Dendritic cell treated with granulocyte-macrophage colony-stimulating factor and Interleukin-4, amounts not matched to agents 40 ng/mL and 50 ng/mL, for 4 days (primary cell): ENCODE results near the gene AP4B1.
A peak's percentile ranks its signal among the peaks of the same experiment; 100 is the strongest.
"Not testable (repeated sequence)": the region's sequence is repeated elsewhere in the genome, so short reads cannot be mapped to it uniquely, and the experiment has no call there.

Experiments
- H3K27ac Mint-ChIP-seq: one replicate; pipeline ENCODE4 v1.8.0; 2022; ENCODE audit warnings: mild to moderate bottlenecking, mixed read lengths
- H3K27me3 Mint-ChIP-seq: one replicate; pipeline ENCODE4 v1.8.0; 2022; ENCODE audit warnings: mild to moderate bottlenecking, mixed read lengths
- H3K36me3 Mint-ChIP-seq: one replicate; pipeline ENCODE4 v1.8.0; 2022; ENCODE audit warnings: low read depth, mixed read lengths
- H3K4me1 Mint-ChIP-seq: one replicate; pipeline ENCODE4 v1.8.0; 2022; ENCODE audit warnings: low read depth, mixed read lengths
- H3K4me3 Mint-ChIP-seq: one replicate; pipeline ENCODE4 v1.8.0; 2022; ENCODE audit warnings: mild to moderate bottlenecking, moderate library complexity, mixed read lengths
- H3K9me3 Mint-ChIP-seq: one replicate; pipeline ENCODE4 v1.8.0; 2022; ENCODE audit warnings: mixed read lengths
- intact Hi-C: fragments of 100-400 bp; cut with micrococcal nuclease; formaldehyde crosslinking; loops from one replicate; pipeline ENCODE4 v1.15.0; 2022

AP4B1 gene

DNA sequence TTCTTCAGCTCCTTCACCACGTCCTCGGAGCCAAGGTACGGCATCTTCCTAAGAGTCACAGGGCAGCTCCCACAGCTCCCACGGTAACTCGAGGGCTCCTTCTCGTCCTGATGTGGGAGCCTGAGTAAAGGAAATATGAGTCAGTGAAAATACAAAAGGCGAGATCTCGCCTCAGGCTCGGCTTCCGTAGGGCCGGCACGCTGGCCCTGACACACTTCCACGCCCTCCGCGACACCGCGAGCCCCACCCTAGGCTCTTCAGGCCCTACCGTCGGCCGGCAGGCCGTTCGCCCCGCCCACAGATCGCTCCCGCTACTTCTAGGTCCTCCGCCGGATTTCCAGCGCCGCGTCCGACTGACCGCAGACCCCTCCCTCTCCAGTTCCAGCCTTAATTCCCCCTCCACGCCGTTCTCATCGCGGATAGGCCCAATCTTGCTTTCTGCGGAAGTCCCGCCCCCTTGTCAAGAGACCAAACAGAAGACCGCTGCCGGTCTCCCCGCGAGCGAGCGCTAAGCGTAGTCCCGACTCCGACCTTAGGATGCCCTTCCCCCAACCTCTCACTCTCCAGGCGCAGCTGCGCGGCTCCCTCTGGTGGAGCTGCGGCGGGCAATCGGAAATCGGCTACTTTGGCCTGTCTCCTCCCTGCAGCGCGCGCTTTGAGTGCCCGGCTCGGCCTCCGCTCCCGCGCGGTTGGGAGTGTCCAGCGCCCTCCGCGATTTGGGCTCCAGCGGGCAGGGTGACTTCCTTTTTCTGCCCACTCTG, at the start of gene AP4B1, which contains the start of gene DCLRE1B:
Gene AP4B1 (minus strand): TSS at position 126 of the 761 bp plus-strand sequence. CDS start 82 bp downstream, at position 44.
Gene DCLRE1B (plus strand): TSS at position 653 of the 761 bp plus-strand sequence. CDS start 261 bp downstream, outside the sequence.
- H3K4me1 Mint-ChIP-seq = peaks cover 60% of the 10 kb centered on the region
- no peaks in the 10 kb centered on the region for H3K9me3 Mint-ChIP-seq
- peak within 1 kb of the TSS; percentile 90 for H3K27ac Mint-ChIP-seq
- no peaks in the 10 kb centered on the region for H3K27me3 Mint-ChIP-seq
- intact Hi-C loops = loop anchor here (1.0 to 5.0 kb wide), 5 partner anchors 24 to 146 kb away; partner anchors contain the start of genes HIPK1, PHTF1 and RSBN1
- peaks cover 60% of the 10 kb centered on the region for H3K36me3 Mint-ChIP-seq
- peak within 1 kb of the TSS; percentile 97 for H3K4me3 Mint-ChIP-seq

DNA sequence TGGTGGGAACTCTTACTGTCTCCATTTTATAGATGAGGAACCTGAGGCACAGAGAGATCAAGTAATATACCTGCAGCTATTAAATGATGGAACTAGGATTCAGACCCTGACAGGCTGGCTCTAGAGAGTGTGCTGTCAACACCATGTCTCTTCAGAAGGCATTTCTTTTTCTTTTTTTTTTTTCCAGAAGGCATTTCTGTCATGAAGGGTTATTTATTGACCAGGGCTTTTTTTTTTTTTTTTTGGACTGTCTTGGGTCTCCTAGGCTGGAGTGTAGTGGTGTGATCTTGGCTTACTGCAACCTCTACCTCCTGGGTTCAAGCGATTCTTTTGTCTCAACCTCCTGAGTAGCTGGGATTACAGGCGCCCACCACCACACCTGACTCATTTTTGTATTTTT, 47.1 kb upstream of the AP4B1 start:
- Mint-ChIP-seq H3K27ac (no peak overlapping the region), H3K27me3 (no peaks in the 10 kb centered on the region), H3K4me3 (no peak overlapping the region), H3K9me3 (no peaks in the 10 kb centered on the region), H3K4me1 (peaks cover 21% of the 10 kb centered on the region), H3K36me3 (peaks cover 43% of the 10 kb centered on the region)
- intact Hi-C loops = no loop called here

- no peaks in the 10 kb centered on the region for H3K9me3 Mint-ChIP-seq
- peaks cover 29% of the 10 kb centered on the region for H3K4me1 Mint-ChIP-seq
- peaks cover 40% of the 10 kb centered on the region for H3K36me3 Mint-ChIP-seq
- intact Hi-C loops = no loop called here
- no peaks in the 10 kb centered on the region for H3K27me3 Mint-ChIP-seq
- H3K27ac Mint-ChIP-seq = no peak overlapping the region
- no peak overlapping the region for H3K4me3 Mint-ChIP-seq
Observed at GRCh38 chr1:113950908-113951307, 46.3 kb upstream of the AP4B1 start.

DNA sequence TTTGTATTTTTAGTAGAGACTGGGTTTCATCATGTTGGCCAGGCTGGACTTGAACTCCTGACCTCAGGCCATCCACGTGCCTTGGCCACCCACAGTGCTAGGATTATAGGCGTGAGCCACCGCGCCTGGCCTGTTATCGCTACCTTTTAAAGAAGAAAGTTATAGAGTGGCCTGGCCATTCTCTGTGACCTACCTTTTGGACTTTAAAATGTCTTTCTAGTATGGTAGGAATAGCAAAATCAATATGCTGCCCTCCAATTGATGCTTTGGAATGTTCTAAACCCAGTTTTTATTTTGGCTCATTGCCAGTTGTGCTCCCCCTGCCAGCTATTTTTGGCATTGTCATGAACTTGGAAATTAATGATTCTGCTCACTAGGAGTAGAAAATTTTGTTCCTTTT, 44.4 kb upstream of the AP4B1 start:
- intact Hi-C loops = no loop called here
- H3K9me3 Mint-ChIP-seq = no peaks in the 10 kb centered on the region
- H3K27ac Mint-ChIP-seq = no peak overlapping the region
- H3K36me3 Mint-ChIP-seq = peaks cover 41% of the 10 kb centered on the region
- peaks cover 42% of the 10 kb centered on the region for H3K4me1 Mint-ChIP-seq
- no peak overlapping the region for H3K4me3 Mint-ChIP-seq
- H3K27me3 Mint-ChIP-seq = no peaks in the 10 kb centered on the region

GRCh38 chr1:113948151-113948550, 43.6 kb upstream of the AP4B1 start:
- H3K27me3 Mint-ChIP-seq, H3K27ac Mint-ChIP-seq, H3K9me3 Mint-ChIP-seq, intact Hi-C loops, H3K4me3 Mint-ChIP-seq: not testable (repeated sequence)
- Mint-ChIP-seq H3K36me3 (peaks cover 42% of the 10 kb centered on the region), H3K4me1 (peaks cover 37% of the 10 kb centered on the region)

DNA sequence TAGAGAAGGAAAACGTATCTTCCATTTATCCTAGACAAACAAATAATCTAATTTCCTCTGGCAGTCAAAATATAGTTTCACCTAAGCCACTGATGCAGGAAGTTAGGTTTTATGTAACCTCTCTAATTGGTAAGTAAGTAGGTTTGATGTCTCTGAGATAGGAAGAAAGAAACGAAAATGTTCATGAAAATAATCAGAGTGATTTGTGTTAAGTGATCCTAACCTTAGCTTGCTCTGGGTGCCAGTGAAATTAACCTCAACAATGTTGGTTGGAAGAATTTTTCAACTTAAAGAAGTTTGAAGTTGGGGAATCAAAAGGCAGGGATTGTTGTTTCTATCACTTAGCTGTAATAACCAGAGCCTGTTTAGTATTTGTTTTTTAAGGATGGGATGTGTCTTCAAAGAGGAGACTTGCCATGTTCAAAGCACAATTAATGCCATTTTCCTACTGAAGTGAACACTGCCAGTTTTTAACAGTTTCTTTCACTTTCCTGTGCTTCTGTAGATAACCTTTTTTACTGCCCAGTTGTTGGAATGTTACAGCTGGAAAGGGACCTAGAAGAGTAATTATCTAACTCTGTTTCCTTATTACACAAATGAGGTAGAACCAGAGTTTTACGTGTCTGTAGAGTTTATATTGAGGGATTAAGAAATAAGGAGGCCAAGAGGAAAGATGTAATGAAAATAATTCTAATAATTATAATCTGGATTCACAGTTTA, 42.9 kb upstream of the AP4B1 start:
- peaks cover 46% of the 10 kb centered on the region for H3K36me3 Mint-ChIP-seq
- no peaks in the 10 kb centered on the region for H3K27me3 Mint-ChIP-seq
- H3K27ac Mint-ChIP-seq = no peak overlapping the region
- peaks cover 40% of the 10 kb centered on the region for H3K4me1 Mint-ChIP-seq
- H3K9me3 Mint-ChIP-seq = no peaks in the 10 kb centered on the region
- H3K4me3 Mint-ChIP-seq = no peak overlapping the region
- intact Hi-C loops = no loop called here

DNA sequence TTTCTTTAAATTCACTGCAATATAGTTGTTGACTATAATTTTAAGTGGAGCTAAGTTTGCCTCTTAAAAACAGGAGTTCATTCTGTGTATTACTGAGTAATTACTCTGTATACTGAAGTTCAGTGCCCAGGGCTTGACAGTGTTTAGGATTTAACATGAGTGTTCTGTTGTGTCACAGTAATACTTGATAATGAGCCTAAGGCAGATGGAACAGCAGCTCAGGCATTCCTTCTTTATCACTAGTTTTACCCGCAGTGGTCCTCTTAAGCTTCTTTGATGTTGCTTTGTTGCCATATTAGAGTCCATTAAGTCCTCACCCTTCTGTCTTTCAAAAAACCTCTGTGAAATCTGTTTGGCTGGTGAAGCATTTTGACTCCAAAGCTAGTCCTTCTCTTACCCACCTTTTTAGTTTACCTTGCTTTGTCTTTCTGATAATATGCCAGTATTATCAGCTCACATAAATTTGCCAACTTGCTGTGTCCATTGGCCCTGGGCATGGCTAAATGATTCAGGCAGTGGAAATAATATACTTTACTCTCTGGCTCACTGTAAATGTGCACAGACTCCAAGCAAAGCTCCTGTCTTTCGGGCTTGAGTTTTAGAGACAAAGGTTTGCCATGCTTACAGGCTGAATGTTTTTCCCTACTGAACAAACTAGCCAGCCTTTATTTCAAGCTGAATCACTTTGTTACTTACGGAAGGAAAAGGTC, 42.2 kb upstream of the AP4B1 start:
- Mint-ChIP-seq H3K27me3 (no peaks in the 10 kb centered on the region), H3K9me3 (no peaks in the 10 kb centered on the region), H3K36me3 (peaks cover 53% of the 10 kb centered on the region), H3K27ac (no peak overlapping the region), H3K4me1 (peaks cover 45% of the 10 kb centered on the region), H3K4me3 (no peak overlapping the region)
- intact Hi-C loops = no loop called here

GRCh38 chr1:113946112-113946511, 41.5 kb upstream of the AP4B1 start:
- Mint-ChIP-seq H3K4me1 (peaks cover 45% of the 10 kb centered on the region), H3K27ac (no peak overlapping the region), H3K9me3 (no peaks in the 10 kb centered on the region), H3K27me3 (no peaks in the 10 kb centered on the region), H3K36me3 (peaks cover 60% of the 10 kb centered on the region), H3K4me3 (no peak overlapping the region)
- intact Hi-C loops = no loop called here

DNA sequence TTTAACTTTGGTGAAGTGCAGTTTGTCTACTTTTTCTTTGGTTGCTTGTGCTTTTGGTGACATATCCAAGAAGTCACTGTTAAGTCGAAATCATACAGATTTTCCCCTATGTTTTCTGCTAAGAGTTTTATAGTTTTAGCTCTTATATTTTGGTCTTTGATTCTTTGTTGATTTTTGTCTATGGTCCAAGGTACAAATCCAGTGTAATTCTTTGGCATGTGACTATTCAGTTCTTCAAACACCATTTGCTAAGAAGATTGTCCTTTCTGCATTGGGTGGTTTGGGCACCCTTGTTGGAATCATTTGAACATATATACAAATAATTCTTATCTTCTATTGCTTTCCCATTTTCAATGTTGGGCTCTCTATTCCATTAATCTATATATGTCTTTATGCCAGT, 40.7 kb upstream of the AP4B1 start:
- Mint-ChIP-seq H3K27me3 (no peaks in the 10 kb centered on the region), H3K27ac (no peak overlapping the region), H3K36me3 (peaks cover 68% of the 10 kb centered on the region), H3K9me3 (no peaks in the 10 kb centered on the region), H3K4me1 (peaks cover 52% of the 10 kb centered on the region), H3K4me3 (no peak overlapping the region)
- intact Hi-C loops = no loop called here

- Mint-ChIP-seq H3K36me3 (peaks cover 66% of the 10 kb centered on the region), H3K4me3 (no peak overlapping the region), H3K4me1 (peaks cover 73% of the 10 kb centered on the region), H3K27me3 (no peaks in the 10 kb centered on the region), H3K27ac (no peak overlapping the region), H3K9me3 (no peaks in the 10 kb centered on the region)
- intact Hi-C loops = no loop called here
Observed at GRCh38 chr1:113943028-113943811, 38.6 kb upstream of the AP4B1 start.

- H3K9me3 Mint-ChIP-seq = no peaks in the 10 kb centered on the region
- intact Hi-C loops = no loop called here
- H3K36me3 Mint-ChIP-seq = peaks cover 72% of the 10 kb centered on the region
- H3K27ac Mint-ChIP-seq = no peak overlapping the region
- H3K4me1 Mint-ChIP-seq = peaks cover 75% of the 10 kb centered on the region
- no peak overlapping the region for H3K4me3 Mint-ChIP-seq
- no peaks in the 10 kb centered on the region for H3K27me3 Mint-ChIP-seq
Observed at GRCh38 chr1:113942527-113942926, 37.9 kb upstream of the AP4B1 start.

- Mint-ChIP-seq H3K4me3 (no peak overlapping the region), H3K27ac (no peak overlapping the region), H3K4me1 (peaks cover 67% of the 10 kb centered on the region), H3K27me3 (no peaks in the 10 kb centered on the region), H3K36me3 (peaks cover 76% of the 10 kb centered on the region), H3K9me3 (no peaks in the 10 kb centered on the region)
- intact Hi-C loops = no loop called here
Observed at GRCh38 chr1:113941245-113941559, 36.6 kb upstream of the AP4B1 start.

DNA sequence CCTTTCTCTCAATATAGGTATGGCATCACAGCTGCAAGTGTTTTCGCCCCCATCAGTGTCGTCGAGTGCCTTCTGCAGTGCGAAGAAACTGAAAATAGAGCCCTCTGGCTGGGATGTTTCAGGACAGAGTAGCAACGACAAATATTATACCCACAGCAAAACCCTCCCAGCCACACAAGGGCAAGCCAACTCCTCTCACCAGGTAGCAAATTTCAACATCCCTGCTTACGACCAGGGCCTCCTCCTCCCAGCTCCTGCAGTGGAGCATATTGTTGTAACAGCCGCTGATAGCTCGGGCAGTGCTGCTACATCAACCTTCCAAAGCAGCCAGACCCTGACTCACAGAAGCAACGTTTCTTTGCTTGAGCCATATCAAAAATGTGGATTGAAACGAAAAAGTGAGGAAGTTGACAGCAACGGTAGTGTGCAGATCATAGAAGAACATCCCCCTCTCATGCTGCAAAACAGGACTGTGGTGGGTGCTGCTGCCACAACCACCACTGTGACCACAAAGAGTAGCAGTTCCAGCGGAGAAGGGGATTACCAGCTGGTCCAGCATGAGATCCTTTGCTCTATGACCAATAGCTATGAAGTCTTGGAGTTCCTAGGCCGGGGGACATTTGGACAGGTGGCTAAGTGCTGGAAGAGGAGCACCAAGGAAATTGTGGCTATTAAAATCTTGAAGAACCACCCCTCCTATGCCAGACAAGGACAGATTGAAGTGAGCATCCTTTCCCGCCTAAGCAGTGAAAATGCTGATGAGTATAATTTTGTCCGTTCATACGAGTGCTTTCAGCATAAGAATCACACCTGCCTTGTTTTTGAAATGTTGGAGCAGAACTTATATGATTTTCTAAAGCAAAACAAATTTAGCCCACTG, 36.0 kb upstream of the AP4B1 start:
- Mint-ChIP-seq H3K27ac (peak overlapping the region; percentile 35), H3K27me3 (no peaks in the 10 kb centered on the region), H3K36me3 (peaks cover 70% of the 10 kb centered on the region), H3K9me3 (no peaks in the 10 kb centered on the region), H3K4me1 (peaks cover 62% of the 10 kb centered on the region), H3K4me3 (no peak overlapping the region)
- intact Hi-C loops = no loop called here
